NT2/D1 (cell line): Measurements from ENCODE around the gene CFAP20.

Experiments used
- DNase-seq: peaks from one replicate; pipeline ENCODE4 v3.0.0-alpha.2; 2011; ENCODE audit warnings: low read depth, low spot score
- H3K27me3 ChIP-seq: 2 replicates; pipeline ENCODE4 v1.6.0; 2011; ENCODE audit warnings: mild to moderate bottlenecking; ENCODE audit not compliant: insufficient read length, insufficient read depth
- H3K36me3 ChIP-seq: 2 replicates; pipeline ENCODE4 v1.6.1; 2011; ENCODE audit warnings: mild to moderate bottlenecking, low read length, mixed read lengths; ENCODE audit not compliant: insufficient read depth, insufficient read length
- H3K4me1 ChIP-seq: 2 replicates; pipeline ENCODE4 v1.5.1; 2011; ENCODE audit not compliant: insufficient read depth, insufficient read length
- H3K4me3 ChIP-seq: 2 replicates; pipeline ENCODE4 v1.5.1; 2011; ENCODE audit warnings: low read depth; ENCODE audit not compliant: insufficient read length
- H3K9ac ChIP-seq: 2 replicates; pipeline ENCODE4 v1.6.0; 2011; ENCODE audit warnings: low read depth; ENCODE audit not compliant: insufficient read length
- H3K9me3 ChIP-seq: 2 replicates; pipeline ENCODE4 v1.5.1; 2011; ENCODE audit warnings: mild to moderate bottlenecking, low read length; ENCODE audit not compliant: insufficient read depth
- SUZ12 ChIP-seq: IDR thresholded peaks from 2 replicates; pipeline ENCODE4 v1.6.1; 2011; ENCODE audit not compliant: insufficient read length, insufficient read depth; ENCODE audit errors: extremely low read depth
- YY1 ChIP-seq: IDR thresholded peaks from 2 replicates; pipeline ENCODE4 v1.6.1; 2011; ENCODE audit not compliant: insufficient read length, insufficient read depth
- ZNF274 ChIP-seq: IDR thresholded peaks from 2 replicates; pipeline ENCODE4 v1.6.1; 2011; ENCODE audit warnings: mild to moderate bottlenecking, low read depth, low read length

Gene CFAP20

GRCh38 chr16:58157239-58157638, 28.1 kb upstream of the CFAP20 start:
- H3K4me3 ChIP-seq = no peak overlapping the region
- H3K9ac ChIP-seq = no peak overlapping the region
- no peak for TF ChIP-seq ZNF274
- TF ChIP-seq SUZ12 = no peak
- TF ChIP-seq YY1 = no peak
- H3K36me3 ChIP-seq = peaks cover 47% of the 10 kb centered on the region
- no peaks in the 10 kb centered on the region for H3K9me3 ChIP-seq
- DNase-seq = no peak
- H3K27me3 ChIP-seq = no peaks in the 10 kb centered on the region
- H3K4me1 ChIP-seq = no peaks in the 10 kb centered on the region

GRCh38 chr16:58155839-58156238, 26.7 kb upstream of the CFAP20 start:
- Histone ChIP-seq H3K9ac (no peak overlapping the region), H3K36me3 (peaks cover 33% of the 10 kb centered on the region), H3K4me3 (no peak overlapping the region), H3K27me3 (no peaks in the 10 kb centered on the region), H3K9me3 (no peaks in the 10 kb centered on the region), H3K4me1 (no peaks in the 10 kb centered on the region)
- no peak for DNase-seq
- TF ChIP-seq ZNF274 = no peak
- no peak for TF ChIP-seq SUZ12
- TF ChIP-seq YY1 = no peak

- TF ChIP-seq ZNF274 (no peak), YY1 (no peak), SUZ12 (no peak)
- no peak for DNase-seq
- Histone ChIP-seq H3K9me3 (no peaks in the 10 kb centered on the region), H3K9ac (no peak overlapping the region), H3K27me3 (no peaks in the 10 kb centered on the region), H3K4me1 (no peaks in the 10 kb centered on the region), H3K4me3 (no peak overlapping the region), H3K36me3 (peaks cover 19% of the 10 kb centered on the region)
Observed at GRCh38 chr16:58154345-58154744, 25.2 kb upstream of the CFAP20 start.

GRCh38 chr16:58152246-58152868, 23.2 kb upstream of the CFAP20 start:
- no peaks in the 10 kb centered on the region for H3K27me3 ChIP-seq
- DNase-seq = no peak
- H3K36me3 ChIP-seq = peaks cover 4% of the 10 kb centered on the region
- no peak overlapping the region for H3K4me3 ChIP-seq
- H3K4me1 ChIP-seq = no peaks in the 10 kb centered on the region
- H3K9me3 ChIP-seq = no peaks in the 10 kb centered on the region
- H3K9ac ChIP-seq = no peak overlapping the region
- no peak for TF ChIP-seq YY1
- no peak for TF ChIP-seq ZNF274
- TF ChIP-seq SUZ12 = no peak

- TF ChIP-seq SUZ12 (no peak), YY1 (no peak), ZNF274 (no peak)
- Histone ChIP-seq H3K36me3 (no peaks in the 10 kb centered on the region), H3K9ac (no peak overlapping the region), H3K9me3 (no peaks in the 10 kb centered on the region), H3K4me3 (no peak overlapping the region), H3K4me1 (no peaks in the 10 kb centered on the region), H3K27me3 (no peaks in the 10 kb centered on the region)
- no peak for DNase-seq
Observed at GRCh38 chr16:58148526-58148925, 19.3 kb upstream of the CFAP20 start.

GRCh38 chr16:58148099-58148498, 18.9 kb upstream of the CFAP20 start:
- Histone ChIP-seq H3K9ac (no peak overlapping the region), H3K27me3 (no peaks in the 10 kb centered on the region), H3K4me1 (no peaks in the 10 kb centered on the region), H3K4me3 (no peak overlapping the region), H3K9me3 (no peaks in the 10 kb centered on the region), H3K36me3 (no peaks in the 10 kb centered on the region)
- no peak for DNase-seq
- TF ChIP-seq YY1 = no peak
- no peak for TF ChIP-seq ZNF274
- no peak for TF ChIP-seq SUZ12

- H3K4me1 ChIP-seq = no peaks in the 10 kb centered on the region
- TF ChIP-seq SUZ12 = no peak
- no peak for TF ChIP-seq YY1
Observed at GRCh38 chr16:58138852-58139251, 9.7 kb upstream of the CFAP20 start.

GRCh38 chr16:58137581-58137980, 8.4 kb upstream of the CFAP20 start:
- Histone ChIP-seq H3K4me1 (no peaks in the 10 kb centered on the region), H3K27me3 (no peaks in the 10 kb centered on the region), H3K36me3 (no peaks in the 10 kb centered on the region), H3K9ac (no peak overlapping the region), H3K4me3 (no peak overlapping the region), H3K9me3 (peaks cover 32% of the 10 kb centered on the region; the same call in 1 of the 2 replicates)
- no peak for DNase-seq
- TF ChIP-seq YY1 (no peak), ZNF274 (no peak), SUZ12 (no peak)

More at GRCh38 chr16:58138852-58139251, 9.7 kb upstream of the CFAP20 start:
- Histone ChIP-seq H3K9me3 (peaks cover 32% of the 10 kb centered on the region; the same call in 1 of the 2 replicates), H3K36me3 (no peaks in the 10 kb centered on the region), H3K9ac (no peak overlapping the region), H3K4me3 (no peak overlapping the region), H3K27me3 (no peaks in the 10 kb centered on the region)
- no peak for DNase-seq
